ENCODE results near the gene PLEKHA6.
"Not testable (repeated sequence)": the region's sequence is repeated elsewhere in the genome, so short reads cannot be mapped to it uniquely, and the experiment has no call there.

The PLEKHA6 gene

DNA sequence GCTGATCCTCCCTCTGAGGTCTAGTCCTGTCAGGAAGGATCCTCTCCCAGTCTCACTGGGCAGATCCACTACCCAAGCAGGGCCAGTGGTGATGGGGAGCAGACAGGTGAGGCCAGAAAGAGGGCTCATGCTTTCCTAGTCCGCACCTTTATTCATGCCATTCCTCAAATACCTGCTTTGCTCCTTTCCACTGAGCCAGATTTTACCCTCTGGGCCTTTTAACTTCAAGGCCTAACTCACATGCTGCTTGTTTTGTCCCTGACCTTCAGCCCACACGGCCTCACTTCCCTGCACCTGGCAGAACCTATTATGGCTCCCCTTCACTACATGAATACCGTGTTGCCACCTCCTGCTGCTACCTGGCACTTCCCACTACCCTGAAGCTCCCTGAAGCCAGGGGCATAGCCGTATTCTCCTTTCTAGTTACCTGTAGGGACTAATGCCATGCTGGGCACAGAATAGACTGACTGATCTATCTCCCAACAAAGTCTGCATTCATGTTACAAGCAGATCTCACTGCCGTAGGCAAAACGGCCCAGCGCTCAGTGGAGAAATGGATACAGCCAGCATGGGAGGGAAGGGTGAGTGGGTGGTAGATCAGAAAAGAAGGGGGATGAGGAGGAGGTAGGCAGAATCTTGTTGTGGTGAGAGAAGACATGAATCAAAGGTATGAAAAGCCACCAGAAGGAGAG is 109.8 kb downstream of the PLEKHA6 start:
- DNase-seq (ENCODE audit: extremely low read depth in 1 of 2, low read depth in 1 of 2): no peak

DNA sequence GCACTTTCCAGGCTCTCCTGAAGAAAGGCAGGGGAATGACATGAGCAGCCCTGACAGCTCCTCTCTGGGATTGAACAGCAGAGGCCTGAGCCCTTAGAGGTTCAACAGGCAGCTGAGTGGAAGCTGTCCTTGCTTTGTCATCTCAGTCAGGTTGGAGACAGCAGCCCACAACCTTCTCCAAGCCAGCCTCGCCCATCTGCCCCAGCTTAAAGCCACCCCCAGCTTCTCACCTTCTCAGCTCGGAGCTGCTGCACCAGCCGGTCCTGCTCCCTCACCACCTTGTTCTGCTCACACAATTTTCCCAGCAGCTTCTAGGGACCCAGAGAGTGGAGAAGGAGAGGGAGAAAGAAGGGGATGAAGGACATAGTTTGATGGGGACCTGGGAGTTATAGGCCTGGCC is 110.8 kb downstream of the PLEKHA6 start:
- DNase-seq (ENCODE audit: extremely low read depth in 1 of 2, low read depth in 1 of 2): no peak

- no peak for DNase-seq (ENCODE audit: extremely low read depth in 1 of 2, low read depth in 1 of 2)
These were observed 112.9 kb downstream of the PLEKHA6 start for GRCh38 chr1:204246876-204247275.

DNA sequence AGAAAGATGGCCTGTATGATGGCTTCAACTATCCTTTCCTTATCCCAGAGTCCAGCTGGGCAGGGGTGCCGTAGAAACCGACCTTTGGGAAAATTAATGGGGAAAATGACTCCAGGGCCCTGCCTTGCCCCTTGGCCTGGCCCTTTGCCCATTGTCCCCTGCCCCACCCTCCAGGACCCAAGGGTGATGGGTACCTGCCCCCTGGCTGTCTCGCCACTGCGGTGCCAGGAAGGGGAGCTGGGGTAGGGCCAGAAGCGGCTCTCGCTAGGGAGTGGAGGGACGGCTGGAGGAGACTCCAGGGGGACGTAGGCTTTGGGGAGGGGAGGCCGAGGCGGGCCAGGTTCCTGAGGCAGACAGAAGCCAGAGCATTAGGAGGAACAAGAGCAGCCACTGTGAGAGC is 116.8 kb downstream of the PLEKHA6 start:
- DNase-seq (ENCODE audit: extremely low read depth in 1 of 2, low read depth in 1 of 2): no peak

DNA sequence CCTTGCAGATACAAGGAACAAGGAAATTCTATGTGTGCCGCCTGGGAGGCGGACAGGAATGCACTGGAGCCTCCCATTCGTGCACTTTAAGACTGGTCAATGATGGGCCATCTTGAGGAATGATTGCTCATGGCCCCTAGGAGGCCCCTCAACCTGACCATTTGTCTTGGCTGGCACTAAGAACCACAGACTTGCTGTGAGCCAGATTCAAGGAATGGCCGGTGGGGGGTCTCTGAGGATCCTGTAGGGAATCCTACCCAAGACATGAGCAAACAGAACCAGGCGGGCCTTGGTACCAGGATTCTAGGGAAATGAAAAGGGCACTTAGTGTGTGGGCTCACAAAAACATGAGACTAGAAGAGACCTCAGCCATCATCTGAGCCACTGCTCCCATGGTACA is 117.8 kb downstream of the PLEKHA6 start:
- DNase-seq (ENCODE audit: extremely low read depth in 1 of 2, low read depth in 1 of 2): no peak

GRCh38 chr1:204241050-204241449 is 118.7 kb downstream of the PLEKHA6 start:
- DNase-seq (ENCODE audit: extremely low read depth in 1 of 2, low read depth in 1 of 2): no peak

GRCh38 chr1:204240233-204240632 is 119.5 kb downstream of the PLEKHA6 start:
- no peak for DNase-seq (ENCODE audit: extremely low read depth in 1 of 2, low read depth in 1 of 2)

DNA sequence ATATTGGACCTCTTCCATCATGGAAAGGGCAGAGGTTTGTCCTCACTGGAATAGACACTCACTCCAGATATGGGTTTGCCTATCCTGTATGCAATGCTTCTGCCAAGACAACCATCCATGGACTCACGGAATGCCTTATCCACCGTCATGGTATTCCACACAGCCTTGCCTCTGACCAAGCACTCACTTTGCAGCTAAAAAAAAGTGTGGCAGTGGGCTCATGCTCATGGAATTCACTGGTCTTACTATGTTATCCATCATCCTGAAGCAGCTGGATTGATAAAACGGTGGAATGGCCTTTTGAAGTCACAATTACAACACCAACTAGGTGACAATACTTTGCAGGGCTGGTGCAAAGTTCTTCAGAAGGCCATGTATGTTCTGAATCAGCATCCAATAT is 120.3 kb downstream of the PLEKHA6 start:
- DNase-seq (ENCODE audit: extremely low read depth in 1 of 2, low read depth in 1 of 2): not testable (repeated sequence)

DNA sequence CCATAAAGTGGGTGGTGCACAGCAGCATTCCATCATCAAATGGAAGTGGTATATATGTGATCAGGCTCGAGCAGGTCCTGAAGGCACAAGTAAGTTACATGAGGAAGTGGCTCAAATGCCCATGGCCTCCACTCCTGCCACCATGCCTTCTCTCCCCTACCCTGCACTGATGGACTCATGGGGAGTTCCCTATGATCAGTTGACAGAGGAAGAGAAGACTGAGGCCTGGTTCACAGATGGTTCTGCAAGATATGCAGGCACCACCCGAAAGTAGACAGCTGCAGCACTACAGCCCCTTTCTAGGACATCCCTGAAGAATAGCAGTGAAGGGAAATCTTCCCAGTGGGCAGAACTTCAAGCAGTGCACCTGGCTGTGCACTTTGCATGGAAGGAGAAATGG is 121.2 kb downstream of the PLEKHA6 start:
- not testable (repeated sequence) for DNase-seq (ENCODE audit: extremely low read depth in 1 of 2, low read depth in 1 of 2)

DNA sequence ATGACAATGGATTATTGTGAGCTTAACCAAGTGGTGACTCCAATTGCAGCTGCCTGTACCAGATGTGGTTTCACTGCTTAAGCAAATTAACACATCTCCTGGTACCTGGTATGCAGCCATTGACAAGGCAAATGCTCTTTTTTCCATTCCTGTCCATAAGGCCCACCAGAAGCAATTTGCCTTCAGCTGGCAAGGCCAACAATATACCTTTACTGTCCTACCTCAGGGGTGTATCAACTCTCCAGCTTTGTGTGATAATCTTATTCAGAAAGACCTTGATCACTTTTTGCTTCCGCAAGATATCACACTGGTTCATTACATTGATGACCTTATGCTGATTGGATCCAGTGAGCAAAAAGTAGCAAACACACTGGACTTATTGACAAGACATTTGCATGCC is 122.2 kb downstream of the PLEKHA6 start:
- DNase-seq (ENCODE audit: extremely low read depth in 1 of 2, low read depth in 1 of 2): not testable (repeated sequence)

DNA sequence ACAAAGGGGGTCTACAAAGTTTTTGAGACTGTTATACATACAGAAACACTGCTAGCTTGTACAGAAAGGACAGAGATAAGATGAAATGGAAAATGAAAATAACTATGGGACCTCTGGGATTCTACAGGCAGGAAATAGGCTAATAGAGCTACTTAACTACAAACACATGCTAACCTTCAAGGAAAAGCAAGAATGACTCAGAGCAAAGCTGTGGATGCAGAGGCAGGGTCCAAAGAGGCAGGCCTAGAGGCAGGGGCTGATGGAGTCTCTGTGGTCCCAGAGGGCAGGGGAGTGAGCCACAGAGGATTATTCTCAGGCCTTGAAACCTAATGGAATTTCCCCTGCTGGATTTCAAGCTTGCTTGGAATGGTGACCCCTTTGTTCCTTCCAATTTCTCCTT is 127.2 kb downstream of the PLEKHA6 start:
- DNase-seq (ENCODE audit: extremely low read depth in 1 of 2, low read depth in 1 of 2): no peak

GRCh38 chr1:204230211-204230610 is 129.5 kb downstream of the PLEKHA6 start:
- DNase-seq (ENCODE audit: extremely low read depth in 1 of 2, low read depth in 1 of 2): no peak

- DNase-seq (ENCODE audit: extremely low read depth in 1 of 2, low read depth in 1 of 2): no peak
These were observed 130.8 kb downstream of the PLEKHA6 start for GRCh38 chr1:204228896-204229295.

DNA sequence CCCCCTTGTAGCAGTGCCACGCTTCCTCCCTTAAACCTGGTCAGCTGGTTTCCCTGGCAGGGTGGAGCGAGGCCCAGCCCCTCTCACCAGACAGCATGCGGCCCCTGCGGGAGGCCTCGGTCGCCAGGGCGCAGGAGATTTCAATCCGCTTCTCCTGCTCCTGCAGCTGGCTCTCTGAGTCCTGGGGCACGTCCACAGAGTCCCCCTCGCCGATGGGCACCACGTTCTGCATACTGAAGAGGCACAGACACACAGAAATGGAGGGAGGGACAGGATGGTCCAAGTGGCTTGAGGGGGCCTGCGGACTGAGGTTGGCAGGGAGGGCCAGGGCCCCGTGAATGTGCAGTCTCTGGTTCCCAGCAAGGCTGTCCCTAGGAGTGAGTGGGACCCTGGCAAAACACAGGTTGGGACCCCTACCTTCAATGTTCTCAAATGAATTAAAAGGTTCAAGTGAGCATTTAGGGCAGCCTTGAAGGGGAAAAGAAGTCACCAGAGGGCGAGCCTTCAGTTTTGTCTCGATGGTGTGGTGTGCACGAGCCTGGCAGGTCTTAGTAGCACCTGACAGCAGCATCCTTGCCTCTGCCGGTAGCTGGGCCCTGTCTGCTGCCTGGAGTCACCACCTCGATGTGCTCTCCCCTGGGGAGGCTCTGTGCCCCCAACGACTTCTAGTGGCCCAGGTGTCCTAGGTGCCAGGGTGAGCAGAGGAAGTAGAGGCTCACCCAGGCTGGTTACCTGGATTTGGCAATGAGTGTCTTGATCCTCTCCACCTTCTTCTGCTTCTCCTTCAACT is 131.5 kb downstream of the PLEKHA6 start:
- DNase-seq (ENCODE audit: extremely low read depth in 1 of 2, low read depth in 1 of 2): no peak

DNA sequence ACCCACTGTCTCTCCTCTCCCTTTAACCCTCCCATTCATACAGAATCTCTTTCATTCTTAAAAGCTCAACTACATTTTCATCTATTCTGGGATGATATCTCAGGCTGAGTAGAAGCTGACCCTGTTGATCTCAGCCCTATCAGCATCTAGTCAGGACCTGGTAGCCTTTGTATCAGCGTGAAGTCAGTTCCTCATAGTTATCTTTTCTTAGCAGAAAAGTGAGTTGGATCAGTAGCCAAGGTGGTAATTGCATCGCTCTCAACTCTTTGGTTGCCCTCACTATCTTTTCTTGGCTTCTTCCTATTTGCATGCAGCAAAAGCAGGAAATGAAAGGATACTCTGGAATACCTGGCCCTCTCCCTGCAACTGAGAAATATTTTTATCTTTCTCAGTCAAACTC is 132.4 kb downstream of the PLEKHA6 start:
- DNase-seq (ENCODE audit: extremely low read depth in 1 of 2, low read depth in 1 of 2): no peak

- no peak for DNase-seq (ENCODE audit: extremely low read depth in 1 of 2, low read depth in 1 of 2)
These were observed 133.6 kb downstream of the PLEKHA6 start for GRCh38 chr1:204225841-204226735.

DNA sequence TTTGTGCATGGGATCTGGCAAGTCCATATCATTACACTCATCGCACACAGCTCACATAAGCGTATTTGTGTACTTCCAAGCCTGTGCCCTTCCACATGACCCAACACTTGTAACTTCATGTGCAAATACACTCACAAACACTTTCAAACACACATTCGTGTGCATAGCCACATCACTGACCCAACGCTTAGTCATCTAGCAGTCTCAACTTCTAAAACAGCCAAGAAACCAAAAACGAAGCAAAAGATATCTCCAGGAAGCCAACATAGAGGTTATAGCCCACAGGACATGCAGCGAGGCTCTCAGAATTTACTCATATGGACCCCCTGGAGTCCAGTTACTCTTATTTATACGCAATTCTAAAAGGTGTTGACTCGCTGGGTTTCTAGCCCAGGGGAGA is 135.1 kb downstream of the PLEKHA6 start:
- DNase-seq (ENCODE audit: extremely low read depth in 1 of 2, low read depth in 1 of 2): no peak

DNA sequence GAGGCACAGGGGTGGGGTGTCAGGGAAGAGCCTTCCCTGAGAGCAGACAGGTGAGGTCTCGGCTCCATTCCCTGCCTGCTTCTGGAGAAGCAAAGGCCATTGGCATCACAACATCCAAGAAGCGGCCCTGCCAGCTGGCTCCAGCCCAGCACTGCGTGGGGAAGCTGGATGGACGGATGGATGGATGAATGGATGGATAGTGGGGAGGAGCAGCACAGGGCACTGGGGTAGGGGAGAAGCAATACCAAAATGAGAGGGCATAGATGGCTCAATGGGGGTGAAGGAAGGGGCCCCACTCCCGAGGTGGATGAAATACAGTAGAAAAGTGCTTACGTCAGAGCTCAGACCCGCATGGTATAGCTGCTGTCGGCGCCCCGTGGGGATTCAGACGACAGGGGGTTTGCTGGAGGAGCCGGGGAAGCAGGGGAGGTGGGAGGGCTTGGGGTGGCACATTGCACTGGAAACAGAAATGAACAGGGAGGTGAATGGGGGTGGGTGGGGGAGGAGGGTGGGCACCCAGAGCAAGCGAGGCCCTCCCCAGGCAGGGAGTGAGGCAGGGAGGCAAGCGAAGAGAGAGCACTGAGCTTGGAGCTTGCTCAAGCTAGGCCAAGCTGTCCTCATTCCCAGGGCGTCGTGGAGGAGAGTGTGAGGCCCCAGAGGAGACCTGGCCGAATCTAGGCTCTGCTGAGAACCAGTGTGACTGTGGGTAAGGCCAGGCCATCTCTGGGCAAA is 136.4 kb downstream of the PLEKHA6 start:
- DNase-seq (ENCODE audit: extremely low read depth in 1 of 2, low read depth in 1 of 2): no peak

DNA sequence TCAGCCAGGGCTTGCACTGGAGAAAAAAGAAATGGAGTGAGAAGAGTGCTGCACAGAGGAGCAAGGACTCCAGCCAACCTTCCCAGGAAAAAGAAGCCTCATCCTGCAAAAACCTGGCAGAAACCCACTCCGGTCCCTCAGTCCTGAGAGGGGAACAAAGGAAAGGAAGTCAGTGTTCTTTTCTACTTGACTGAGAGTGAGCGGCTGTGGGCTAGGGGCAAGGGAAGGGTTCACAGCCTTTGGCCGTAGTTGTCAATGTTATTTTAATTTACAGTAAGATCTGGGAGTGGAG is 137.0 kb downstream of the PLEKHA6 start:
- DNase-seq (ENCODE audit: extremely low read depth in 1 of 2, low read depth in 1 of 2): no peak

DNA sequence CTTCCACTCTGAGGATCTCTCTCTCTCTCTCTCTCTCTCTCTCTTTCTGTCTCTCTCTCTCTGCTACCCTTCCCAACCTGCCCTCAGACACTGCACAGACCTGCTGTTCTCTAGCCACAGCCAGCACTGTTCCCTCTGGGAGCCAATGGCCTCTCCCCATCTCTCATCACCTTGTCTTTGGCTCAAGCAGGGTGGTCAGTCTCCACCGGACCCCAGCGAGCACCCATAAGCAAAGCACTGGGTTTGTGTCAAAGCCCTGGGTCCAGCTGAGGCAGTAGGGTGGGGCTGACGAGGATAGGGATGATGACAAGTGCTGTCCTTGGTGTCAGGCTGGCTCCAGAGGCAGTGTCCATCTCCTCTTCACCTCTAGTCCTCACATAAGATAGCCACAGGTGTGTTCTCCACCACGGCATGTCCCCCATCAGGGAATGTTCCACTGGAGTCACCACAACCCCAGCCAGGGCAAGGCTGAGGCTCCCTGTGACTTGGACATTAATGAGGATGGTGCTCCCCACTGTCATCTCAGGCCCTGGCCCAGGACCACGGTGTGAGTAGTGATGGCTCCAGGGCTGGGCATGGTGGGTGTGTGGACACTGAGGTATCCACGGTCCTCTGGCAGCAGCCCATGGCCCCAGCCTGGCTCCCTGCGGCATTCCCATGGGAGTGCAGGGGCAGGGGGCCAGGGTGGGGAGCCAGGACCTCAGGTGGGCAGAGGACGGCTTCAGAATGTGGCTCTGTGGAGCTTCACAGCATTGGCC is 137.5 kb downstream of the PLEKHA6 start:
- no peak for DNase-seq (ENCODE audit: extremely low read depth in 1 of 2, low read depth in 1 of 2)

All from activated CD8-positive, alpha-beta memory T cell treated with anti-CD3 and anti-CD28 coated beads for 1 hour (primary cell).